Measurements from ENCODE around the gene NEO1. TPM values are rescaled to one million over a fixed set of nuclear protein-coding genes. Genes with fewer than 3 reads are reported as not detected.

Gene NEO1
- total RNA-seq, 2 donors from 2014 or later = 51.4 to 72.3 TPM

- H3K9me3 ChIP-seq = no peaks in the 10 kb centered on the region
- H3K27me3 ChIP-seq (replicated peaks; ENCODE audit: insufficient read depth) = no peaks in the 10 kb centered on the region
- H3K27ac ChIP-seq = no peak overlapping the region
- H3K36me3 ChIP-seq = no peaks in the 10 kb centered on the region
- no peak overlapping the region for H3K4me3 ChIP-seq
- ATAC-seq (ENCODE audit: insufficient number of reproducible peaks, low FRiP score, low read depth) = no peak
- no peak for TF ChIP-seq CTCF (IDR thresholded peaks at IDR 0.05)
- no peak for DNase-seq (ENCODE audit: low spot score)
- no peaks in the 10 kb centered on the region for H3K4me1 ChIP-seq (ENCODE audit: control insufficient read depth in 1 of 2, low read depth in 2 of 2)
These were observed 266.4 kb downstream of the NEO1 start for GRCh38 chr15:73318463-73319351.

- no peak overlapping the region for H3K4me3 ChIP-seq
- no peaks in the 10 kb centered on the region for H3K36me3 ChIP-seq
- no peaks in the 10 kb centered on the region for H3K4me1 ChIP-seq (ENCODE audit: control insufficient read depth in 1 of 2, low read depth in 2 of 2)
- TF ChIP-seq CTCF (IDR thresholded peaks at IDR 0.05) = no peak
- DNase-seq (ENCODE audit: low spot score) (no peak), ATAC-seq (ENCODE audit: insufficient number of reproducible peaks, low FRiP score, low read depth) (no peak)
- H3K27ac ChIP-seq = no peak overlapping the region
- no peaks in the 10 kb centered on the region for H3K9me3 ChIP-seq
- no peaks in the 10 kb centered on the region for H3K27me3 ChIP-seq (replicated peaks; ENCODE audit: insufficient read depth)
These were observed 267.4 kb downstream of the NEO1 start for GRCh38 chr15:73319460-73320245.

GRCh38 chr15:73320619-73321180 is 268.4 kb downstream of the NEO1 start:
- DNase-seq (ENCODE audit: low spot score) (no peak), ATAC-seq (ENCODE audit: insufficient number of reproducible peaks, low FRiP score, low read depth) (no peak)
- Histone ChIP-seq H3K9me3 (no peaks in the 10 kb centered on the region), H3K4me3 (no peak overlapping the region), H3K36me3 (no peaks in the 10 kb centered on the region), H3K27ac (no peak overlapping the region), H3K4me1 (ENCODE audit: control insufficient read depth in 1 of 2, low read depth in 2 of 2) (no peaks in the 10 kb centered on the region), H3K27me3 (replicated peaks; ENCODE audit: insufficient read depth) (no peaks in the 10 kb centered on the region)
- no peak for TF ChIP-seq CTCF (IDR thresholded peaks at IDR 0.05)

GRCh38 chr15:73321496-73322450 is 269.5 kb downstream of the NEO1 start:
- ATAC-seq (ENCODE audit: insufficient number of reproducible peaks, low FRiP score, low read depth) = no peak

More at GRCh38 chr15:73321496-73322450, 269.5 kb downstream of the NEO1 start:
- no peaks in the 10 kb centered on the region for H3K9me3 ChIP-seq
- H3K4me3 ChIP-seq = no peak overlapping the region
- H3K27me3 ChIP-seq (replicated peaks; ENCODE audit: insufficient read depth) = no peaks in the 10 kb centered on the region
- no peak overlapping the region for H3K27ac ChIP-seq
- DNase-seq (ENCODE audit: low spot score) = no peak
- H3K4me1 ChIP-seq (ENCODE audit: control insufficient read depth in 1 of 2, low read depth in 2 of 2) = no peaks in the 10 kb centered on the region
- H3K36me3 ChIP-seq = no peaks in the 10 kb centered on the region
- no peak for TF ChIP-seq CTCF (IDR thresholded peaks at IDR 0.05)

Data from thoracic aorta (tissue), 2 donors.